HepG2 (cell line): Measurements from ENCODE around the gene TGDS. TPM values are rescaled to one million over a fixed set of nuclear protein-coding genes. Genes with fewer than 3 reads are reported as not detected.

ENCODE experiments used
- ARHGAP35 ChIP-seq: sonication (generic); formaldehyde crosslinking; IDR thresholded peaks from 2 replicates; pipeline ENCODE4 v1.9.0; 2022; ENCODE audit warnings: mild to moderate bottlenecking, inconsistent platforms, moderate library complexity, missing genetic modification reagents, borderline replicate concordance
- ARNT2 ChIP-seq: sonication (generic); formaldehyde crosslinking; IDR thresholded peaks from 2 replicates; pipeline ENCODE4 v1.8.0; 2022; ENCODE audit warnings: mild to moderate bottlenecking, low read depth, missing genetic modification reagents, moderate library complexity
- ARNTL ChIP-seq: sonication (generic); formaldehyde crosslinking; IDR thresholded peaks from 2 replicates; pipeline ENCODE4 v1.4.0; 2020; ENCODE audit warnings: mild to moderate bottlenecking, missing genetic modification reagents
- EP300 ChIP-seq, 3 experiments: sonication (generic) in 1 of 3; formaldehyde crosslinking in 1 of 3; IDR thresholded peaks; 2 replicates each; pipeline versions ENCODE4 v1.5.1 to v1.6.1; 2011 to 2020; ENCODE audit warnings: low read depth in 2 of 3, low read length in 2 of 3, borderline replicate concordance in 1 of 3, improper control_type of control experiment in 1 of 3, mild to moderate bottlenecking in 1 of 3, missing genetic modification reagents in 1 of 3, moderate library complexity in 1 of 3
- HMG20B ChIP-seq: conservative IDR thresholded peaks from 2 replicates; pipeline ENCODE4 v1.6.1; 2016; ENCODE audit warnings: missing genetic modification reagents, missing compliant biosample characterization
- HOMEZ ChIP-seq: IDR thresholded peaks from 2 replicates; pipeline ENCODE4 v1.6.1; 2016; ENCODE audit warnings: low read depth
- MTF1 ChIP-seq: sonication (generic); formaldehyde crosslinking; IDR thresholded peaks from 2 replicates; pipeline ENCODE4 v1.5.0; 2020; ENCODE audit warnings: missing genetic modification reagents
- NFKB2 ChIP-seq: sonication (generic); formaldehyde crosslinking; IDR thresholded peaks from 2 replicates; pipeline ENCODE4 v1.4.0; 2020; ENCODE audit warnings: missing genetic modification reagents, borderline replicate concordance
- NRL ChIP-seq: sonication (generic); formaldehyde crosslinking; IDR thresholded peaks from 2 replicates; pipeline ENCODE4 v1.5.0; 2020; ENCODE audit warnings: missing genetic modification reagents, mild to moderate bottlenecking, moderate library complexity, borderline replicate concordance
- PREB ChIP-seq: sonication (generic); formaldehyde crosslinking; IDR thresholded peaks from 2 replicates; pipeline ENCODE4 v1.4.0; 2020; ENCODE audit warnings: missing genetic modification reagents
- PRMT3 ChIP-seq: sonication (generic); formaldehyde crosslinking; IDR thresholded peaks from 2 replicates; pipeline ENCODE4 v1.8.1; 2022; ENCODE audit warnings: low read depth, mild to moderate bottlenecking, moderate library complexity, missing genetic modification reagents, borderline replicate concordance
- RFX5 ChIP-seq: IDR thresholded peaks from 2 replicates; pipeline ENCODE4 v1.6.1; 2011; ENCODE audit warnings: low read depth, low read length, improper control_type of control experiment
- SALL1 ChIP-seq: sonication (generic); formaldehyde crosslinking; IDR thresholded peaks from 2 replicates; pipeline ENCODE4 v1.8.0; 2022; ENCODE audit warnings: mild to moderate bottlenecking, missing genetic modification reagents
- SIN3A ChIP-seq: IDR thresholded peaks from 2 replicates; pipeline ENCODE4 v1.6.1; 2011; ENCODE audit warnings: low read depth, mild to moderate bottlenecking, control low read depth, low read length, borderline replicate concordance
- SIX1 ChIP-seq: sonication (generic); formaldehyde crosslinking; IDR thresholded peaks from 2 replicates; pipeline ENCODE4 v1.4.0; 2020; ENCODE audit warnings: missing genetic modification reagents, borderline replicate concordance
- ZBTB42 ChIP-seq: sonication (generic); formaldehyde crosslinking; IDR thresholded peaks from 2 replicates; pipeline ENCODE4 v1.5.0; 2020; ENCODE audit warnings: mild to moderate bottlenecking, missing genetic modification reagents
- ZEB1 ChIP-seq: IDR thresholded peaks from 2 replicates; pipeline ENCODE4 v1.6.1; 2012; ENCODE audit warnings: mild to moderate bottlenecking, low read depth, inconsistent platforms; ENCODE audit not compliant: insufficient replicate concordance
- ZNF205 ChIP-seq: IDR thresholded peaks from 2 replicates; pipeline ENCODE4 v1.6.1; 2018; ENCODE audit warnings: missing biosample characterization, missing genetic modification reagents
- ZNF292 ChIP-seq: sonication (generic); formaldehyde crosslinking; IDR thresholded peaks from 2 replicates; pipeline ENCODE4 v1.8.1; 2022; ENCODE audit warnings: mild to moderate bottlenecking, low read depth, missing genetic modification reagents, borderline replicate concordance
- ZNF33B ChIP-seq: sonication (generic); formaldehyde crosslinking; IDR thresholded peaks from 2 replicates; pipeline ENCODE4 v1.5.1; 2020; ENCODE audit warnings: mild to moderate bottlenecking, missing genetic modification reagents
- ZNF589 ChIP-seq: sonication (generic); formaldehyde crosslinking; conservative IDR thresholded peaks from 2 replicates; pipeline ENCODE4 v1.8.0; 2022; ENCODE audit warnings: mild to moderate bottlenecking, moderate library complexity, missing genetic modification reagents
- ZNF619 ChIP-seq: sonication (generic); formaldehyde crosslinking; IDR thresholded peaks from 2 replicates; pipeline ENCODE4 v1.4.0; 2020; ENCODE audit warnings: mild to moderate bottlenecking, missing genetic modification reagents
- ZNF644 ChIP-seq: IDR thresholded peaks from 2 replicates; pipeline ENCODE4 v1.6.1; 2016; ENCODE audit warnings: low read depth
- ZNF816 ChIP-seq: sonication (generic); formaldehyde crosslinking; IDR thresholded peaks from 2 replicates; pipeline ENCODE4 v1.8.0; 2022; ENCODE audit warnings: missing genetic modification reagents, mild to moderate bottlenecking, borderline replicate concordance
- polyA plus RNA-seq, 8 experiments: library from polyadenylated mRNA; depleted of rRNA in 3 of 8; stranded (reverse) in 7 of 8; unstranded in 1 of 8; fragments of >200 nt; fragmentation: Illumina TruSeq in 4 of 8; extraction: Trizol in 4 of 8; gene quantifications; 2 replicates each; pipeline versions ENCODE4 v1.2.1 to v1.2.3, GENCODE V29; 2011 to 2016; ENCODE audit warnings: low read depth in 4 of 8, missing spikeins in 1 of 8, mixed read lengths in 1 of 8; ENCODE audit not compliant: insufficient read depth in 1 of 8
- total RNA-seq, 5 experiments: library from RNA; depleted of rRNA; stranded (reverse); fragments of >200 nt; fragmentation: Illumina TruSeq; extraction: Trizol; gene quantifications; 2 replicates each; pipeline ENCODE4 v1.2.3, GENCODE V29; 2016; ENCODE audit warnings: low read depth in 1 of 5

Gene TGDS
- total and polyA plus RNA-seq, 2 of the 13 experiments (the other 11 are each of a cell fraction or from before 2014, with no cell fraction given) = 15.5 to 17.9 TPM

- no peak for TF ChIP-seq PREB (CRISPR knock-in tag)
- TF ChIP-seq ZEB1 = peak; percentile 55
- no peak; the same call in 1 of the 2 replicates for TF ChIP-seq HOMEZ (CRISPR knock-in tag)
- TF ChIP-seq ZBTB42 (CRISPR knock-in tag) = no peak
- 0 out of 2 replicates have a peak, but pooled peaks have one; percentile 30 for TF ChIP-seq HMG20B (CRISPR knock-in tag)
- TF ChIP-seq SIN3A = peak; percentile 78; the same call in 1 of the 2 replicates
- peak; percentile 75; the same call in 1 of the 2 replicates for TF ChIP-seq ZNF33B
- peak; percentile 37; the same call in 1 of the 2 replicates for TF ChIP-seq ZNF619
- peak; percentile 68 for TF ChIP-seq SALL1 (CRISPR knock-in tag)
- peak; percentile 34; the same call in 1 of the 2 replicates for TF ChIP-seq ZNF292 (CRISPR knock-in tag)
- no peak for TF ChIP-seq PRMT3 (CRISPR knock-in tag)
- TF ChIP-seq NRL (CRISPR knock-in tag) = 0 out of 2 replicates have a peak, but pooled peaks have one; percentile 50
- TF ChIP-seq ARNTL (CRISPR knock-in tag) = 0 out of 2 replicates have a peak, but pooled peaks have one; percentile 22
- 0 out of 2 replicates have a peak, but pooled peaks have one; percentile 7 for TF ChIP-seq ZNF644 (CRISPR knock-in tag)
- no peak for TF ChIP-seq RFX5
- TF ChIP-seq ZNF589 = no peak
- TF ChIP-seq ZNF816 (CRISPR knock-in tag) = no peak
- no peak for TF ChIP-seq SIX1 (CRISPR knock-in tag)
- TF ChIP-seq ARNT2 (CRISPR knock-in tag) = peak; percentile 71
- 0 out of 4 replicates have a peak, but pooled peaks of 1 of the 2 experiments have one; percentile 24 for TF ChIP-seq EP300 (IDR thresholded peaks at IDR 0.05; ENCODE audit: low read depth in 2 of 2, low read length in 2 of 2)
- no peak for TF ChIP-seq EP300 (CRISPR knock-in tag; IDR thresholded peaks at IDR 0.05; ENCODE audit: borderline replicate concordance)
- peak; percentile 78 for TF ChIP-seq ARHGAP35 (CRISPR knock-in tag)
- peak; percentile 75; the same call in 1 of the 2 replicates for TF ChIP-seq ZNF205 (CRISPR knock-in tag)
- TF ChIP-seq NFKB2 = no peak; the same call in 1 of the 2 replicates
- TF ChIP-seq MTF1 = no peak
These were observed at the start of gene TGDS (continued) for GRCh38 chr13:94595950-94596574.
